HL-60 (cell line): ENCODE results near the gene GRIA3.

Source experiments
- CTCF ChIP-seq: IDR thresholded peaks from one replicate; pipeline ENCODE4 v1.5.1; 2011; ENCODE audit warnings: low read length, control low read depth, inconsistent platforms; ENCODE audit not compliant: insufficient read depth
- TF ChIP-seq, protein P1 (sequence below): IDR thresholded peaks from 2 replicates; pipeline ENCODE4 v1.6.1; 2012; ENCODE audit warnings: low read depth; ENCODE audit not compliant: insufficient replicate concordance

DNA sequence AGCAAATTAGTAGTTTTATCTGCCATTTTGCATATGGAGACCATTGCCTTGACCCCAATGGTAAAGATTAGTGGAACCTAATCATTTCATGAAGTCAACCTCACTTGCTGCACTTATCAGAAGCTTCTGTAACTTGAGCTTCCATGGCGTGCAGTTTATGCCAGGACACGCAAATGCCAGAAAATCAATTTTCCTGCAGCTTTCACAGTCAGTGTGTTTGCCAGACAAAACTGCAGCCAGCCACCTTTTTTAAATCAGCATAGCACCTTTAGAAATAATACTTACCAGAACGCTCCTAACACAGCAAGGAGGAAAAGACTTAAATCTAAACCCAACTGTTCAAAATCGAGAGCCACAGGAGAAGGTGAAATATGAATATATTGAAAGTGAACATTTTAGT is 265.3 kb downstream of the GRIA3 start:
- TF ChIP-seq, protein P1, sequence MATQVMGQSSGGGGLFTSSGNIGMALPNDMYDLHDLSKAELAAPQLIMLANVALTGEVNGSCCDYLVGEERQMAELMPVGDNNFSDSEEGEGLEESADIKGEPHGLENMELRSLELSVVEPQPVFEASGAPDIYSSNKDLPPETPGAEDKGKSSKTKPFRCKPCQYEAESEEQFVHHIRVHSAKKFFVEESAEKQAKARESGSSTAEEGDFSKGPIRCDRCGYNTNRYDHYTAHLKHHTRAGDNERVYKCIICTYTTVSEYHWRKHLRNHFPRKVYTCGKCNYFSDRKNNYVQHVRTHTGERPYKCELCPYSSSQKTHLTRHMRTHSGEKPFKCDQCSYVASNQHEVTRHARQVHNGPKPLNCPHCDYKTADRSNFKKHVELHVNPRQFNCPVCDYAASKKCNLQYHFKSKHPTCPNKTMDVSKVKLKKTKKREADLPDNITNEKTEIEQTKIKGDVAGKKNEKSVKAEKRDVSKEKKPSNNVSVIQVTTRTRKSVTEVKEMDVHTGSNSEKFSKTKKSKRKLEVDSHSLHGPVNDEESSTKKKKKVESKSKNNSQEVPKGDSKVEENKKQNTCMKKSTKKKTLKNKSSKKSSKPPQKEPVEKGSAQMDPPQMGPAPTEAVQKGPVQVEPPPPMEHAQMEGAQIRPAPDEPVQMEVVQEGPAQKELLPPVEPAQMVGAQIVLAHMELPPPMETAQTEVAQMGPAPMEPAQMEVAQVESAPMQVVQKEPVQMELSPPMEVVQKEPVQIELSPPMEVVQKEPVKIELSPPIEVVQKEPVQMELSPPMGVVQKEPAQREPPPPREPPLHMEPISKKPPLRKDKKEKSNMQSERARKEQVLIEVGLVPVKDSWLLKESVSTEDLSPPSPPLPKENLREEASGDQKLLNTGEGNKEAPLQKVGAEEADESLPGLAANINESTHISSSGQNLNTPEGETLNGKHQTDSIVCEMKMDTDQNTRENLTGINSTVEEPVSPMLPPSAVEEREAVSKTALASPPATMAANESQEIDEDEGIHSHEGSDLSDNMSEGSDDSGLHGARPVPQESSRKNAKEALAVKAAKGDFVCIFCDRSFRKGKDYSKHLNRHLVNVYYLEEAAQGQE: no peak
- no peak for TF ChIP-seq CTCF
